ENCODE measurements around the gene ALDH9A1. TPM values are rescaled to one million over a fixed set of nuclear protein-coding genes. Genes with fewer than 3 reads are reported as not detected.

Gene ALDH9A1
- total RNA-seq, 4 donors from 2014 or later: 66.5 to 176 (median 131) TPM

DNA sequence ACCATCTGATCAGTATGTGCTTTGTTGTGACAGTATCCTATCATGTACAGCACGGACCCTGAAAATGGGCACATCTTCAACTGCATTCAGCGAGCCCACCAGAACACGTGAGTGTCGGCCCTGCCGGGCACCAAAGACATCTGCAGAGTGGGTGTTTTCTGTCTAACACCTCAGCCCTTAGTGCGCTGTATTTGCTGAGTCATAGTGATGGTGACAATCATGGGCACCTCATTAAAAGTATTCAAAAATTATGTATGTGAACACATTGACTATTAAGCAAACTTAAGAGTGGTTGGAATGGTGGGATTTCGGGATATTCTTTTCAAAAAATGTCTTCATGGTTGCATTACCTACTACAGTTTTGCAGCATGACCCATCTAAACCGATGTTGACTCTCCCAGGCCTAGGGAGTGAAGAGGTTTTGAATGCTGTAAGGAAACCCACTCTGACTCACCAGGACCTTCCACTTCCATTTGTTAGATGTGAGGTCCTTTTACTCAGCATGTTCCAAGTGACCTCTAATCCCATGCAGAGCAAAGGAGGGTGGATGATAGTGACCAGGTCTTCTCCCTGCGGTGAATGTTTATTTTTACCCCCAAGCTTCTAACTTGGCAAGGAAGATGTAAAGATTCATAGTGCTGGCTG is 47.3 kb downstream of the ALDH9A1 start:
- DNase-seq (ENCODE audit: low spot score): no peak
- TF ChIP-seq, protein P1, sequence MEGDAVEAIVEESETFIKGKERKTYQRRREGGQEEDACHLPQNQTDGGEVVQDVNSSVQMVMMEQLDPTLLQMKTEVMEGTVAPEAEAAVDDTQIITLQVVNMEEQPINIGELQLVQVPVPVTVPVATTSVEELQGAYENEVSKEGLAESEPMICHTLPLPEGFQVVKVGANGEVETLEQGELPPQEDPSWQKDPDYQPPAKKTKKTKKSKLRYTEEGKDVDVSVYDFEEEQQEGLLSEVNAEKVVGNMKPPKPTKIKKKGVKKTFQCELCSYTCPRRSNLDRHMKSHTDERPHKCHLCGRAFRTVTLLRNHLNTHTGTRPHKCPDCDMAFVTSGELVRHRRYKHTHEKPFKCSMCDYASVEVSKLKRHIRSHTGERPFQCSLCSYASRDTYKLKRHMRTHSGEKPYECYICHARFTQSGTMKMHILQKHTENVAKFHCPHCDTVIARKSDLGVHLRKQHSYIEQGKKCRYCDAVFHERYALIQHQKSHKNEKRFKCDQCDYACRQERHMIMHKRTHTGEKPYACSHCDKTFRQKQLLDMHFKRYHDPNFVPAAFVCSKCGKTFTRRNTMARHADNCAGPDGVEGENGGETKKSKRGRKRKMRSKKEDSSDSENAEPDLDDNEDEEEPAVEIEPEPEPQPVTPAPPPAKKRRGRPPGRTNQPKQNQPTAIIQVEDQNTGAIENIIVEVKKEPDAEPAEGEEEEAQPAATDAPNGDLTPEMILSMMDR (IDR thresholded peaks at IDR 0.05): no peak
- ATAC-seq (ENCODE audit: low FRiP score): no peak

DNA sequence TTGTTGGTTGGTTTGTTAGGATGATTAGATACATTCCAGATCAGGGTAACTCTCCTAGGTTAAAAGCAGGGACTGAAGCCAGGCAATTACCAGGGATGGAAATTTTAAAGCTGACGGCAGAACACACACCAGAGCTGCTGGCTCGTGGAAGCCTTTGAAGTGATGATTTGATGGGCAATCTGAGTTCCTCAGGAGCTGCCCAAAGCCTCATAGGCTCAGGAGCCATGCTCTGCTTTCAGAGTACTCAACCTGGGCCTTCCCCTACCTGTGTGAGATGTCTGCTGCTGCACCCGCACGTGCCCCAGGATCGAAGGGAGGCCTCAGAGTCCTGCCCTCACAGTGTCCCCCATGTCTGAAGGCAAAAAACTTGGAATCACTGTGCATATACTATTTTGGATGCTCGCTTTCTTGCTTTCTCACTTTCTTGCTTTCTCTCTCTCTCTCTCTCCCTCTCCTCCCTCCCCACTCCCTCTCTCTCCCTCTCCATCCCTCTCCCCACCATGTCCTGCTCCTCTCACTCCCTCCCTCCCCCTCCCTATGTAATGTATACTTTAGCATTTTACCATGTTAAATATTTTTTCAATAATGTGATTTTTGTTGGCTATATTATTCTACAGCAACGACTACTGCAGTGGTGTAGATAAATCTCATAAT is 49.3 kb downstream of the ALDH9A1 start:
- ATAC-seq (ENCODE audit: low FRiP score) (no peak), DNase-seq (ENCODE audit: low spot score) (no peak)
- TF ChIP-seq, protein P1 (IDR thresholded peaks at IDR 0.05): no peak

DNA sequence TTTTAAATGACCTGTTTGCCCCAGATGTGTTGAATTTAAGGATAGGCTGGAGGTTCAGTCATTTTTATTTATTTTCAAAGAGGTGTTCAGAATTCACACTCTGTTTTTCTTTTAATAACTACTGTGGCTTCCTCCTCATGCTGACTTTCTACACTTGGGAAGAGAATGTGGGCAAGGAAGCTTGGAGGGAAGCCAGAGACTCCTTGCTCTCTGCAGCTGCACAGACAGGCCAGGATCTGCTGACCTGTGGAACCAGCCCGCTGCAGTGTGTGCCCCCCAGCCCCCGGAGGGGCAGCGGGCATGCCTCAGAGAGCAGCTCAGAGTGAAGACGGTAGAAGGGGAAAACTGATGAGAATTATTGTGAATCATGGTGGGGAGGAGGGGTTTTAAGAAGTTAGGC is 50.4 kb downstream of the ALDH9A1 start:
- ATAC-seq (ENCODE audit: low FRiP score): no peak
- DNase-seq (ENCODE audit: low spot score): no peak
- TF ChIP-seq, protein P1 (IDR thresholded peaks at IDR 0.05): no peak

- DNase-seq (ENCODE audit: low spot score): no peak
- TF ChIP-seq, protein P1 (IDR thresholded peaks at IDR 0.05): no peak
- no peak for ATAC-seq (ENCODE audit: low FRiP score)
These were observed 50.8 kb downstream of the ALDH9A1 start for GRCh38 chr1:165647517-165647916.

DNA sequence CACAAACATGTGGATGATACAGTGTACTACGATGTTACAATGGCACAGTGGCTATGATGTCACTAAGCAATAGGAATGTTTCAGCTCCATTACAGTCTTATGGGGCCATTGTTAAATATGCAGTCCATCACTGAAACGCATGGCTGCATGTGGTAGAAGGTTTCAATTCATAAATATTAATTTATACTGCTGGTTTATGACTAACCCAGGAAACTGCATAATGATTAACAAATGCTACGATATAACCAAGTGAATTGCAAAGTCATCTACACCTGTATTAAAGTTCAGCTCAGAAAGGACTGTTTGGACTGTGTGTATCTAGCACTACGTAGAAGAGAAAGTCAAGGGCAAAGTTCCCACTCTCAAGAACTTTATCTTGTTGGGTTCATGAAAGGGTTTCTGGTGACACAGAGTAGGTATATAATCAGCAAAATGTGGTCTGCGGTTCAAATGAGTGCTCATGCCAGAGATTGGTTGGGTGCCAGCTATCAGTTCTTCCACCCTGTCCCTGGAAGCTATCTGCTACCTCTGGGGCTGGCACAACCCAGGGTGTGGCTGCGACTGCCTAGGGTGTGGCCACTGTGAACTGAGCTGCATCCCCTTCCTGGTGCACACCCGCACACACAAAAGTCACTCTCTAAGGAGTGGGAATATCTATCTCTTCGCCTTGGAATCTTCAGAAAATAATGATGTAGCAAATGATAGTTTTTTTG is 52.6 kb downstream of the ALDH9A1 start:
- DNase-seq (ENCODE audit: low spot score) (no peak), ATAC-seq (ENCODE audit: low FRiP score) (no peak)
- TF ChIP-seq, protein P1 (IDR thresholded peaks at IDR 0.05): no peak

GRCh38 chr1:165644064-165644735 is 54.2 kb downstream of the ALDH9A1 start:
- TF ChIP-seq, protein P1 (IDR thresholded peaks at IDR 0.05): no peak
- ATAC-seq (ENCODE audit: low FRiP score) (no peak), DNase-seq (ENCODE audit: low spot score) (no peak)

Data from omental fat pad (tissue), 4 donors.